GM12873 (cell line): Measurements from ENCODE around the gene CDK5RAP3.

ENCODE experiments used
- TF ChIP-seq, protein P1 (sequence below): IDR thresholded peaks from 2 replicates; pipeline ENCODE4 v1.5.1; 2012; ENCODE audit warnings: low read depth, mild to moderate bottlenecking, moderate library complexity, low read length, control low read depth; ENCODE audit not compliant: insufficient read depth; ENCODE audit errors: missing control alignments

The CDK5RAP3 gene

DNA sequence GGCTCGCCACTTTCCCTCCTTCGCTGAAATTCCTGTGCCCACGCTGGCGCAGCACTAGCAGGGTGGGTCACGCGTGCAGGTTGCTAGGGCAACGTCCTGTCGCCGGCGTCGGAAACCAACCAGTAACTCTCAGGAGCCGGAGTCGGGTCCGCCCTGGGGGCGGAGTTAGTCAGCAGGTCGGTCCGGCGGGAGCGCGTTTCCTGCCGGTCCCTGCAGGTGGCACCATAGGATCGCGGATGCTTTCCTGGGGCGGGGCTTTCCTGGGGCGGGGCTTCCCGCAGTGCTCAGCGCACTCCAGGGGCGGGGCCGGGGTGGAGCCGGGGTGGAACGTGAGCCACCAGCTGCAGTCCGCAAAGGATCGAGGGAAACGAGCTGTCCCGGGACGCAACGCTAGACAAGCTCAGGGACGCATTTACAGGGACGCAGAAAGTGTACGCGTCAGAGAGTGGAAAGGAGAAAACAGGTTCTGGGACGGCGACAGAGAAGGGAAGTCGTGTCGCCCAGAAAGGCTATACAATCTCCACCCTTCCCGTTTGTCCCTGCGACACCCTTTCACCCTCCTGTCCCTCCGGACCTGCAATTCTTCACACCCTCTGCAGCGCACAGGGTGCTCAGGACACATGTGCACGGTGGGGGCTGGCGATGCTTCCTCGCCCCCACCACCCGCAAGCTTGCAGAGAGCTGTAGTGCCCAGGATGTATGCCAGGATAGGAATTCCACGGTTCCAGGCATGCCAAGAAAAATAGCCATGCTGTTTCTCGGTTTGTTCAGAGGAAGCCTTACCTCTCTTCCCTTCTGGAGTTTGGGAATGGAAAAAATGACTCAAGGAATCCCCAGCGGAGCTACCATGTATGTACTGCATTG, 54.4 kb downstream of the CDK5RAP3 start:
- TF ChIP-seq, protein P1, sequence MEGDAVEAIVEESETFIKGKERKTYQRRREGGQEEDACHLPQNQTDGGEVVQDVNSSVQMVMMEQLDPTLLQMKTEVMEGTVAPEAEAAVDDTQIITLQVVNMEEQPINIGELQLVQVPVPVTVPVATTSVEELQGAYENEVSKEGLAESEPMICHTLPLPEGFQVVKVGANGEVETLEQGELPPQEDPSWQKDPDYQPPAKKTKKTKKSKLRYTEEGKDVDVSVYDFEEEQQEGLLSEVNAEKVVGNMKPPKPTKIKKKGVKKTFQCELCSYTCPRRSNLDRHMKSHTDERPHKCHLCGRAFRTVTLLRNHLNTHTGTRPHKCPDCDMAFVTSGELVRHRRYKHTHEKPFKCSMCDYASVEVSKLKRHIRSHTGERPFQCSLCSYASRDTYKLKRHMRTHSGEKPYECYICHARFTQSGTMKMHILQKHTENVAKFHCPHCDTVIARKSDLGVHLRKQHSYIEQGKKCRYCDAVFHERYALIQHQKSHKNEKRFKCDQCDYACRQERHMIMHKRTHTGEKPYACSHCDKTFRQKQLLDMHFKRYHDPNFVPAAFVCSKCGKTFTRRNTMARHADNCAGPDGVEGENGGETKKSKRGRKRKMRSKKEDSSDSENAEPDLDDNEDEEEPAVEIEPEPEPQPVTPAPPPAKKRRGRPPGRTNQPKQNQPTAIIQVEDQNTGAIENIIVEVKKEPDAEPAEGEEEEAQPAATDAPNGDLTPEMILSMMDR: peak; percentile 78

DNA sequence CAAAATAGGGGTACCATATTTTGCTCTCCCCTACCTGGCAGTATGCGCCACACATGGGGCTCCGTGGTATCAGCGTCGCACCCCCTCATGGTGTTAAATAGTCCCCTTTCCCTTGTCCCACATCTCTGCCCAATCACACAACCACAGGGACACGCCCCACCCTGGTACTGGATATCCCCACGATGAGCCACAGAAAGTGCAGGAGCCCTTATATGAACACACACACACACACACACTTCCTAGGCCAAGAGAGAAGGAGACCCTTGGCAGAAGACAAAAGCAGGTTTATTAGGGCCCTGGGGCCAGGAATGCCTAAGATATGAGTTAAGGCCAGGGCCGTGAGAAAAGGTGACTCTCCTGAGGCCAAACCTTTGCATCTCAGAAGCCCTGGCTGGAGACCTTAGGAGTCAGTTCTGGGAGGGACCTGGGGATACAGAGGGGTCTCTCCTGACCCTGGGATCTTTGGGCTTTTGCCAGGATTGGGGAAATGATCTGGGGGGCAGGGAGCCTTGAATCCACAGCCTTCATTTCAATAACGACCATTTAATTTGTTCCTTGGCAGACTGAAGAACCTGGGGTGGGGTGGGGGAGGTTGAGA, 55.1 kb downstream of the CDK5RAP3 start:
- TF ChIP-seq, protein P1: no peak

DNA sequence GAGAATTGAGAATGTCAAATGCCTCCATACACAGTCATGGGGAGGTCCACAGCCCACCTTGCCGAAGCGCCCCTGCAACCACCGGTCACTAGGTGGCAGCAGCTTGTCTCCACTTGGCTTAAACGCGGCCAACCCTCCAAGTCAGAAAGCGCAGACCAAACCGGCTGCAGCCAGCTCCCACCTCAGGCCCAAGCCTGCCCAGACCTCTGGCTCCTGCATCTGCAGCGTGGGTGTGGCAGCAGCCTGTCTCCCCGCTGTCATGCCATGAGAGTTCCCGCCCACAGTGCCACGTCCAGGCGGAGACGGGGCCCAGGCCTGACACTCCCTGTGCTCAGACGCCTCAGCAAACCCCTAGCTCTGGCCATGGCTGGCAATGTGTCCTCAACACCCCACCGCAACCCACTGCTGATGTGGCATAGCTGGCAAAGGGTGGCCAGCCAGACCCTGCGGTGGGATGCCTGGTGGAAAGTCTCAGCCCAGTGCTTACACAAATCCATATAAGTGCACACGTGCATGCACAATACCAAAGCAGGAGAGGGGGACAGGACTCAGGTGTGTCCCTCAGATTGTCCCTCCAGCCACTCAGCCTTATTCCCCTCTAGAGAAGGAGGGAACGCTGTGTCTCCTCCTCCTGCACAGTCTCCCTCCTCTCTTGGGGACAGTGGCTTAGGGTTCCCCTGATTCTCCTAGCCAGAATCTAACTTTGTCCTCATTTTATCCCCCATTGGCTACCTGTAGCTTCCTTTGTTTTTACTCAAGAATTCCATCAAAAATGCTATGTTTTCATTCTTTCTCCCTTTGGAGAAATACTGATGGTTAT, 55.8 kb downstream of the CDK5RAP3 start:
- TF ChIP-seq, protein P1: peak; percentile 95

DNA sequence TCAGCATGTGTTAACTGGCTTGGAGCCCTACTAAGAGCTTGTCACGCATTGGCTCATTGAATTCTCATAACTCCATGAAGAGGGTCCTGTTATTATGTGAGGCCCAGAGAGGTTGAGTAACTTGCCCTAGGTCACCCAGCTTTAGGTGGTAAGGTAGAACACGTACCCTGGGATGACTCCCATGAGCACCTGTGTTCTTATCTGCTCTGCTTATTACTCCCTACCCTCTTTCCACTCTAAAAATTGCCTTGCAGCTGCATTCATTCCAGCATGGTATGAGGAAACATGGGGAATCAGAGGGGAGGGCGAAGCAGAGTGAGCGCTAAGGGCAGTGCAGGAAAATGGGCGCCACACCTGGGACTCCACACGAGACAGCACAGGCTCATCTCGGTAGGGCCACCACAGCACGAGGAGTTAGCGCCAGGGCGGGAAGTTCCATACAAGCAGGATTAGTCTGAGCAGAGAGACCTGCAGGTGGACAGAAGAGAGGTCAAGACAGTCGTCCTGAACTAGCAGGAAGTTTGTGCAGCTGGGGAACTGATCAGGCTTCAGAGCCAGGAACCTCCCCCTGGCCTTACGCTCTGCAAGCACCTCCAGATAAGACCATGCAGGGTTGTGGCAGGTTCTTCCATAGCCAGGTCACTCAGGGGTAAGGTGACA, 56.5 kb downstream of the CDK5RAP3 start:
- TF ChIP-seq, protein P1: no peak

DNA sequence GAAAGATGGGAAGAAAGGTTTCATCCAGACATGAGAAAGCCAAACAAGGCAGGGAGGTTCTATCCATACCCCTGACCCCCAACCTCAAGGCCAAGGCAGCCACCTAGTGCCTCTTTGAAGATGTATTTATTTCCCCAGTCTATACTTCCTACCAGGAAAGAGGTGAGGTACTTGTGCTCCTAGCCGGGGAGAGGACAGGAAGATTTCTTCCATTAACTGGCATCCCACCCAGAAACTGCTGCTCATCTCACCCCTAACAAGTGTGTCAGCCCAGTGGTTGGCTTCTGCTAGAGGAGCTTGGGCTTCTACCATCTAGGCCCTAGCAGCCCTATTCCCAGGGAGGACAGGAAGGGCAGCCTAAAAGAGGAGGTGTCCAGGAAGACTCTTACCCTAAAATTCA, 57.8 kb downstream of the CDK5RAP3 start:
- TF ChIP-seq, protein P1: no peak

DNA sequence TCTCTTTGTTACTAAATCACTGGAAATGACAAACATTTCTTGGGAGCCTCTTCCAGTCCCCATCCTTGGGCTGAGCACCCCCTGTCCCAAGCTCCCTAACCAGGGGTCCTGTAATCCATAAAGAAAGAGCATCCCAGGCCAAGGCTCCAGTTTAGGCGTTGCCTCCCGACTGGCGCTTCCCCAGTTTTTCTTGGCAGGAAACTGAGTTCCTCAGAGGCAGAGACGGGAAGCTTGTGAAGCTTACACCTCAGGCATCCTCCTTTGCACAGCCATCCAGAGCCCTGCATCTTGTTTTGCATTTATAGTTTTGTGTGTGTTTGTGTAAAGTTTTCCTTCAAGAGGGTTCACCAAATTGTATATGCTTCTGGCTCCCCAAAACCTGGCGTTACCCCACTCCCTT, 59.6 kb downstream of the CDK5RAP3 start:
- TF ChIP-seq, protein P1: no peak
